ENCODE data around the gene C22orf23.

The C22orf23 gene

DNA sequence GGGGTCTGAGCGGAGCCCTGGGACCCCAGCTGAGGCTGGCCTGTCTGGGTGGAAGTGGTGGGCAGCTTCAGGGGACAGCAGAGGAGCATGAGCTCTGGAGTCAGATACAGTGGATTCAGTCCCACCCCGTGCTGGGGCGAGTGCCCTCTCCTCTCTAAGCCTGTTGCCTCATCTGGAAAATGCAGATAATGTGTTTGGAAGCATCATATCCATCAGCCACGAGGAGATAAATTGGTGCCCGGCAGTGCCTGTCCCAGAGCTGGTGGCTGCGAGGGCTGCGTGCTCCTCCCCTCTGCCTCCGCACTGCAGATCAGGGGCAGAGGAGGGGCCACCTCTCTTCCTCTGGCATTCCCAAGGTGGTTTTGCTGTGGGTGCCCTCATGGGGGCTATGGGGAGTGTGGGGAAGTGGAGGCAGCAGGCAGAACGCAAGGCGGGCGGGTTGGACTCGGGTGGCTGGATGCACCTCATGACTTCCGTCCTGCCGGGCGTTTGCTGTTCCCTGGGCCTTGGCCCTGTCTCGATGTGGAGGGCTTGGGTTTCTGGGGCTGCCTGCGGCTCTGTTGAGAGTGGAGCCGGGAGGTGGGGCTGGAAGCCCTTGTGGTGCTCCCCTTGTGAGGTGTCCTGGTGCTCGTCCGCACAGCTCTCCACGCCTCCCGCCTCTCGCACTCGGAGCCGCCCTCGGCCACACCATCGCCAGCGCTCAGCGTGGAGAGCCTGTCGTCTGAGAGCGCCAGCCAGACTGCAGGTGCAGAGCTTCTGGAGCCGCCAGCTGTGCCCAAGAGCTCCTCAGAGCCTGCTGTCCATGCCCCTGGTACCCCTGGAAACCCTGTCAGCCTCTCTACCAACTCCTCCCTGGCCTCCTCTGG is 26.4 kb downstream of the C22orf23 start:
- no peak for DNase-seq (ENCODE audit: low read depth in 1 of 2, low spot score in 1 of 2)

- DNase-seq (ENCODE audit: low read depth in 1 of 2, low spot score in 1 of 2) = no peak
Measured at GRCh38 chr22:37926358-37926757, 27.0 kb downstream of the C22orf23 start.

DNA sequence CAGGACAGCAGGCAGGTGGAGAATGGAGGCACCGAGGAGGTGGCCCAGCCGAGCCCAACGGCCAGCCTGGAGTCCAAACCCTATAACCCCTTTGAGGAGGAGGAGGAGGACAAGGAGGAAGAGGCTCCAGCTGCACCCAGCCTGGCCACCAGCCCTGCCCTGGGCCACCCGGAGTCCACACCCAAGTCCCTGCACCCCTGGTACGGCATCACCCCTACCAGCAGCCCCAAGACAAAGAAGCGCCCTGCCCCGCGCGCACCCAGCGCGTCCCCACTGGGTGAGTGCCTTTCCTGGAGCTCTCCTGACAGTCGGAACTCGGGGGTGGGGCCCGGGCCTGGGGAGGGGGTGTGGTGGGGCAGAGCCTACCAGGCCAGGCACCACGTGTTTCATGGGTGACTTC is 27.6 kb downstream of the C22orf23 start:
- DNase-seq (ENCODE audit: low read depth in 1 of 2, low spot score in 1 of 2) = no peak

DNA sequence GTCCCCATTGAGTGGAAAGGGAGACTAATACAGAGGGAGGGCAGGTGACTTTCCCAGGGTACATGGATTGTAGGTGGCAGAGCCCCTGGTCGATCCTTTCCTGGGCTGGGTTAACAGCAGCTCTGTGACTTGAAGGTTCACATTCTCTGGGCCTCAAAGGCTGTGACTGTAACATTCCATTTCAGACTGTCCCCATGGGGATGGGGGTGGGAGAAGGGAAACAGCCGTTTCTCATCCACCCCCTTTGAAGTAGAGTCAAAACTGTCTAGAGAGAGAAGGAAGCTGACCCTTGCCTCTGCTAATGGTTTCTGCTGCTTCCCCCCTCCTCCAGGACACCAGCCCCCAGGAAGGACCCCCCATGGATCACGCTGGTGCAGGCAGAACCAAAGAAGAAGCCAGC is 28.1 kb downstream of the C22orf23 start:
- DNase-seq (ENCODE audit: low read depth in 1 of 2, low spot score in 1 of 2) = no peak

- no peak for DNase-seq (ENCODE audit: low read depth in 1 of 2, low spot score in 1 of 2)
Measured at GRCh38 chr22:37924386-37925065, 28.9 kb downstream of the C22orf23 start.

- DNase-seq (ENCODE audit: low read depth in 1 of 2, low spot score in 1 of 2) = no peak
Measured at GRCh38 chr22:37923927-37924326, 29.5 kb downstream of the C22orf23 start.

GRCh38 chr22:37922191-37922590 is 31.2 kb downstream of the C22orf23 start:
- no peak for DNase-seq (ENCODE audit: low read depth in 1 of 2, low spot score in 1 of 2)

DNA sequence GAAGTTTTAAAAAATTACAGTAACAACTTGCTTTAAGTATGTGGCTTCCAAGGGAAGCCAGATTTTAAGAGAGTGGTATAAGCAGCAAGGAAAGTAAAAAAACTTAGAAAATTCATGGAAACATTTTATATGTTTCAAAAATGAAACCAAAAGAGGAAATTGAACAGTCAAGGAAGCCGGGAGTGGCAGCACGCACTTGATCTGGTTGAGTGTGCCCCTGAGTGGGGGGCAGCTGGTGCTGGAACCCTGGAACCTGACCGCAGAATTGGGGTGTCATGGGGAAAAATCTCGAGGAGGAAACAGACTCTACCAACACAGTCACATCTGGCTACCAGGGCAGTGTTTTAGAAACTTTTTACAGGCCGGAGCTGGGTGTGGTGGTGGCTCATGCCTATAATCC is 33.3 kb downstream of the C22orf23 start:
- no peak for DNase-seq (ENCODE audit: low read depth in 1 of 2, low spot score in 1 of 2)

- DNase-seq (ENCODE audit: low read depth in 1 of 2, low spot score in 1 of 2) = no peak
Measured at GRCh38 chr22:37918580-37919270, 34.7 kb downstream of the C22orf23 start.

- DNase-seq (ENCODE audit: low read depth in 1 of 2, low spot score in 1 of 2) = no peak
Measured at GRCh38 chr22:37917874-37918548, 35.4 kb downstream of the C22orf23 start.

DNA sequence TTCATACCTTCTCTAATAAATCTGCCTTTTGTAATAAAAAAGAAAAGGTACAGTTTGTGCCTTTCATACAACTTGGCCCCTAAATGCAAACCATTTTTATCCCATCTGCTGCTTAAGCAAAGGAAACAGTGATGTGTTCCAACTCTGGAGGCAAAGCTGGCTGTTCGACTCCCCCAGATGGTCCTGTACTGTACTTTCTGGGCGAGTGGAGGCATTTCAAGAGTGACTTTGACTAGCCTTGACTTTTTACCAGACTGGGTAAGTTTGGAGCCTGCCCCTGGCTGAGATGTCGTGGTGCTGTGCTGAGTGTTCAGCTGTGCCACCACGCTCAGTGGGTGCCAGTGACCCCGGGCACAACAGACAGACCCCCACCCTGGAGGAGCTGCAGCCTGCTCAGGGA is 37.1 kb downstream of the C22orf23 start:
- no peak for DNase-seq (ENCODE audit: low read depth in 1 of 2, low spot score in 1 of 2)

- no peak for DNase-seq (ENCODE audit: low read depth in 1 of 2, low spot score in 1 of 2)
Measured at GRCh38 chr22:37913233-37913721, 40.1 kb downstream of the C22orf23 start.

DNA sequence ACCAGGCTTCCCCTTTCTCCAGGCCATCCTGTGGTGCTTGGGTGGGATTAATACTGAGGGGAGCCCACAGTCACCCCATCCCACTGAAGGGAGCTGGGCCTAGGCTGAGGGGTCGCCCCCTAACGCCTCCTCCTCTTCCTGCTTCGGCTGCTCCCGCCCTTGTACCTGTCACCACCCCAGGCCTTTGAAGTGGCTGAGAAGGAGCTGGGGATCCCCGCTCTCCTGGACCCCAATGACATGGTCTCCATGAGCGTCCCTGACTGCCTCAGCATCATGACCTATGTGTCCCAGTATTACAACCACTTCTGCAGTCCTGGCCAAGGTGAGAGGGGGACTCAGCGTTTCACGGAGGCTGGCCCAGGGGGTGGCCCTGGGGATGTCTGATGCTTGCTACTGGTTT is 41.2 kb downstream of the C22orf23 start:
- DNase-seq (ENCODE audit: low read depth in 1 of 2, low spot score in 1 of 2) = no peak

DNA sequence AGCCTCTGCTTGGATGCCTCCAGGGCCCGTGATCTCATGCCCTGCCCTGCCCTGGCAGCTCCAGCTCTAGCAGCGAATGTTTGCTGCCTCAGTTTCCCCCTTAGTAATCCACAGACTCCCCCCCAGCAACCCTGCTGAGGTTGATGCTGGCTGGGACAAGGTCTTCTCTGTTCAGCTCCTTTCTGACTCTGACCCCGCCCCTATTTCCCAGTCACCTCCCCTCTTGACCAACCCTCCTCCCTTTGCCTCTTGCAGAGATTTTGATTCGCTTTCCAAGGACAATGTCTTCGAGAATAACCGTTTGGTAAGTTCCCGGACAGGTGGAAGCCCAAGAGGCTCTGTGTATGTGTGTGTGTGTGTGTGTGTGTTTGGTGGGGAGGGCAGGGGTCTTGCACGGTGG is 41.7 kb downstream of the C22orf23 start:
- no peak for DNase-seq (ENCODE audit: low read depth in 1 of 2, low spot score in 1 of 2)

- DNase-seq (ENCODE audit: low read depth in 1 of 2, low spot score in 1 of 2) = no peak
Measured at GRCh38 chr22:37910890-37911672, 42.3 kb downstream of the C22orf23 start.

DNA sequence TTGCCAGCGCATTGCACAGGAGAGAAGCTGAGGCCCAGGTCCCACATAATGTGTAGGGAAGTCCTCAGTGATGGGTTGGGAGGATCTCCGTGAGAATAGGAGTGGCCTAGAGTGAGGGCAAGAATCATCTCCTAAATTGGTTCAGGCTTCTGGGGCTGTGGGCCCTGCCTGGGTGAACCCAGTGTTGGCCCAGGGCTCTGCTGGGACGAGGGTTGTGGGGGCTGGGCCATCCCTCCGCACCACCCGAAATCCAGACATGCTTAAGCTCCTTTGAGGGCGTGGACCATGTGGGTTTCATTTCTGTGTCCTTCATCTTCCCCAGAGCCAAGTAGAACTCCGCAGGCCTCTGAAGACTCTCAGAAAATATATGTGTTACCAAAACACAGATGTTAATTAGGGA is 43.6 kb downstream of the C22orf23 start:
- DNase-seq (ENCODE audit: low read depth in 1 of 2, low spot score in 1 of 2) = no peak

GRCh38 chr22:37907036-37907954 is 46.1 kb downstream of the C22orf23 start:
- DNase-seq (ENCODE audit: low read depth in 1 of 2, low spot score in 1 of 2) = no peak

GRCh38 chr22:37906364-37907008 is 46.9 kb downstream of the C22orf23 start:
- peak in 1 of 2 donors; percentile 23 for DNase-seq (ENCODE audit: low read depth in 1 of 2, low spot score in 1 of 2)

Measured in activated T-helper 1 cell treated with anti-CD3 and anti-CD28 coated beads, Interleukin-2, amount 50 U/mL, for 16 hours (primary cell).